ENCODE results near the gene WDR11.

The WDR11 gene, protein sequence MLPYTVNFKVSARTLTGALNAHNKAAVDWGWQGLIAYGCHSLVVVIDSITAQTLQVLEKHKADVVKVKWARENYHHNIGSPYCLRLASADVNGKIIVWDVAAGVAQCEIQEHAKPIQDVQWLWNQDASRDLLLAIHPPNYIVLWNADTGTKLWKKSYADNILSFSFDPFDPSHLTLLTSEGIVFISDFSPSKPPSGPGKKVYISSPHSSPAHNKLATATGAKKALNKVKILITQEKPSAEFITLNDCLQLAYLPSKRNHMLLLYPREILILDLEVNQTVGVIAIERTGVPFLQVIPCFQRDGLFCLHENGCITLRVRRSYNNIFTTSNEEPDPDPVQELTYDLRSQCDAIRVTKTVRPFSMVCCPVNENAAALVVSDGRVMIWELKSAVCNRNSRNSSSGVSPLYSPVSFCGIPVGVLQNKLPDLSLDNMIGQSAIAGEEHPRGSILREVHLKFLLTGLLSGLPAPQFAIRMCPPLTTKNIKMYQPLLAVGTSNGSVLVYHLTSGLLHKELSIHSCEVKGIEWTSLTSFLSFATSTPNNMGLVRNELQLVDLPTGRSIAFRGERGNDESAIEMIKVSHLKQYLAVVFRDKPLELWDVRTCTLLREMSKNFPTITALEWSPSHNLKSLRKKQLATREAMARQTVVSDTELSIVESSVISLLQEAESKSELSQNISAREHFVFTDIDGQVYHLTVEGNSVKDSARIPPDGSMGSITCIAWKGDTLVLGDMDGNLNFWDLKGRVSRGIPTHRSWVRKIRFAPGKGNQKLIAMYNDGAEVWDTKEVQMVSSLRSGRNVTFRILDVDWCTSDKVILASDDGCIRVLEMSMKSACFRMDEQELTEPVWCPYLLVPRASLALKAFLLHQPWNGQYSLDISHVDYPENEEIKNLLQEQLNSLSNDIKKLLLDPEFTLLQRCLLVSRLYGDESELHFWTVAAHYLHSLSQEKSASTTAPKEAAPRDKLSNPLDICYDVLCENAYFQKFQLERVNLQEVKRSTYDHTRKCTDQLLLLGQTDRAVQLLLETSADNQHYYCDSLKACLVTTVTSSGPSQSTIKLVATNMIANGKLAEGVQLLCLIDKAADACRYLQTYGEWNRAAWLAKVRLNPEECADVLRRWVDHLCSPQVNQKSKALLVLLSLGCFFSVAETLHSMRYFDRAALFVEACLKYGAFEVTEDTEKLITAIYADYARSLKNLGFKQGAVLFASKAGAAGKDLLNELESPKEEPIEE

DNA sequence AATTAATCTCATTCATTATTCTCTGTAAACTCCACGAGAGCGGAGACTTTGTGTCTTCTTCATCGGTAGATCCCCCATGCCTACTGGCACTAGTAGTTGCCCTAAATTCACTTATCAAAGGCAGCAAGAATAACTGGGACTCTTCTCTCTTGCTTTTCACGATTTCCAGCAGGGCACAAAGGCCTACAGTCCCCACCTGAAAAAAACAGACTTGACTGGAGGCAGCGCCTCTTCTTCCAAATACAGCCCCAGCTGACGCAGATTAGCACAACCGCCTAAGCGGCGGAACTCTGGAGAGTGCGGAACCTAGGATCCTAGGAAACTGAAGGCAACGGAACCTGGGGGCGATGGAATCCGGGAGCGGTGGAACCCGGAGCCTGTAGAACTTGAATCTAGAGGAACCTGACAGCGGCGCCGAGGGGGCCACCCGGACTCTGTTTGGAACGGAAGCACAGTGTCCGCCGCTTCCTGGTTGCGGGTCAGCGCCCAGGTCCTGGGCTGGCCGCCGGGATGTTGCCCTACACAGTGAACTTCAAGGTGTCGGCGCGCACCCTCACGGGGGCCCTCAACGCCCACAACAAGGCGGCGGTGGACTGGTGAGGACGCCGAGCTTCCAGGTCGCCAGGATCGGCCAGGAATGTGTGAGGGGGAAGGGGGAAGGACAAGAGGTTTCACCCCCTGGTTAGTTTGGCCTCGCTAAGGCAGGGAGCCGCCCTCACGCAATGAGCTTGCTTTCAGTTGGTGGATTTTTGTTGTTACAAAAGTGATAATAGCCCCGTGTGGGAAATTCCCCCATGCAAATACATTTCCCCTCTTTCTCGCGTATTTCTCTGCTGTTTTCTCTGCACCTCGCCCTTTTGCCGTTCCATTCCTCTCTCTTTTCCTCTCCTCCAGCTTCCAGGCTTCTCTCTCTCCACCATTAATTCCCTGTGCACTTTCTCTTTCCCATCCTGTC lies at the start of gene WDR11:
WDR11 (plus strand) TSS at position 452 of the 955 bp plus-strand sequence; CDS start at position 511, 59 bp downstream.
- peak; percentile 68 for DNase-seq

DNA sequence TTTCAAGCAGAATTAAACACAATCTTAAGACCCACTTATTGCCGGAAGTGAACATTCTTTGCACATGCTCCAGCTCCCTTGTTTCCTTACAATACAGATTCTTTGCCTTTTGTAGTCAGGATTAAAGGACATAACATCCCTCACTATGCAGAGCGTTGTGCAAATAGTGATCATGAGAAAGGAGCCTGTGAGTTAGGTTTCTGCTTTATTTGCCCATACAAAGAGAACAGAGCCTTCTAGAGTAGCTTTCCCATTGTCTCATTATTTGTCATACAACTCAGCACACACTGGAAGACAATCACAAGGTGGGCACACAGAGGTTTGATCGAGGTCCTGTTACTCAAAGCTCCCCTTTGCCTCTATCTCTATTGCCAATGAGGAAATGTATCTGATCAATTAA lies 48.2 kb upstream of the WDR11 start:
- no peak for DNase-seq

DNA sequence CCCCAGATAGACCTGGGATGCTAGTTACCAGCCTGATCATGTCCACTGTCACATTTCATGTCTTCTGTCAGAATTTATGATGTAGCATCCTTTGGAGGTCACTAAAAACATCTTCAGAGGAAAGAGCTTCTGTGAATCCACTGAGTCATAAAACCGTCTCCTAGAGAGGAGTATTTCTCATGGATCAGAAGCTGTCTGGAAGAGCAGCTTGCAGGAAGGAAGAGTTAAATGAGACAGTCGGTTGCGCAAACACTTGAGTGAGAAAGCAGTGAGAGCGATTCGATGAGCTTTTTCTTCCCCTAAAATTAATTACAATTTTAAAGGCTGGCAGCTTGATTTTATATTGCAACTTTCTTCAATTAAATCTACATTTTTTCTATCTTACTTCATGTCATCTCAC lies 47.2 kb upstream of the WDR11 start:
- DNase-seq, result no peak

DNA sequence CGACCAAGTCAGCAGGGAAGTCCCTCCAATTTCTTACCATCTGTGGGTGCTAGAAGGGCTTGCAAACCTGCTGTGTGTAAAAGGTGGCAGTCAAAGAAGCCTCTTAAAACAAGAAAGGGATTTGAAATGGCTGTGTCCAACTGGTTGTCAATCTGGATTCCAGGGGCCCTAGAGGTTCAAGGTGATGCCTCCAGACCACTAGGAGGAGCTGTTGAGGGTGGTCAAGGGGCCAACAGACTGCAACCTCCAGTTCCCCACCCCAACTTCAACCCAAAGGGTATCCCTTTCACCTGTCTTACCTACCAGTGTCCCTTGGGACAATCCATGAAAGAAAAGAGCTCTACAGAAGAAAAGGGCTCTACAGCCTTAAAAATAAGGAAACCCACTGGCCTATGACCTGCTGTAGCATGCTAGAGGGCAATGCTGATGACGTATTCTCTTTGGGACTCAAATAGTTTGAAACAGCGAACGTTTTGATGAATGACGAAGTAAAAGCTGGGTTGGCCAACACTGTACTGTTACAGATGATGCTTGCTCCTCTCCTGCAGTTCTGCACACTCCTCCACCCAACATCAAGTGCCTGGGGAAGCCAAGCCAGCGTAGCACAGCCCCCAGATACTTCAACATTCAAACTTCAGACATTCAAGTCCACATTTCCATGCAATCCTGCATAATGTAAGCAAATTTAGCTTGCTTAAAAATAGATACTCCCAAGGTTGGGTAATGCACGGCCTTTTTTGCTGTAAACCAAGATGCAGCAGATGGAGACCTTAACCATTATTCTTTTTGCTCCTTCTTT lies 45.9 kb upstream of the WDR11 start:
- DNase-seq, result no peak

DNA sequence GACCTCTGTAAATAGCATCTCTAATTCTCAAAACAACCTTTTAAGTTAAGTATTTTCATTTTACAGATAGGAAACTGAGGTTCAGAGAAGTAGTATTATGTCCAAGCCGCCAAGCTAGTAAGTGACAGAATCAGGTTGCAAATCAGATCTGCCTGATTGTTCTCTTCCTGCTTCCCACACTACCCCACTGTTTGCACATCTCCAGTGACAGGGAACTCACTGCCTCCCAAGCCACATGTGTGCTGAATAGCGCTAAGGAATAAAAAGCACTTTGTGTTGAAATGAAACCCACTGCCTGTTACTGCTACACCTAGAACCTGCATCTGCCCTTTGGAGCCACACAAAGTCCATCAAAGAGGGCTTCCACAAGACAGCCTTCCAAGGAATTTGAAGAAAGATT lies 45.1 kb upstream of the WDR11 start:
- DNase-seq, result no peak

DNA sequence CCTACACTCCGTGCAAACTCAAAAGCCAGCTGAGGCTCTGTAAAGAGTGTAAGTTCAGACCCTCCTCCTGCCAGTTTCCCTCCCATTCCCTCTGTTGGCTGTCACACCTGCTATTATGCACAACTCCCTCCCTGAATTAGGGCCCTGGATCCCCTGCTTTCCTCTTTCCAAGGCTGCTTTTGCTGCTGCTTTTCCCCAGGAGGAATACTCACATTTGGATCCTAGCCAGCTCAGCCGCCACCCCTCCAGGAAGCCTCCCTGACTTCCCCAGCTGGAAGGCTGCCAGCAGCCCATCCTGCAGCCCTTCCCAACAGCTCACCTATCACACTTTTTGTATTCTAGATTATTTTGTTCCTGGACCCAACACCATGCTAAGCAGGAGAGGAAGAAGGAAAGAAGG lies 40.9 kb upstream of the WDR11 start:
- no peak for DNase-seq

DNA sequence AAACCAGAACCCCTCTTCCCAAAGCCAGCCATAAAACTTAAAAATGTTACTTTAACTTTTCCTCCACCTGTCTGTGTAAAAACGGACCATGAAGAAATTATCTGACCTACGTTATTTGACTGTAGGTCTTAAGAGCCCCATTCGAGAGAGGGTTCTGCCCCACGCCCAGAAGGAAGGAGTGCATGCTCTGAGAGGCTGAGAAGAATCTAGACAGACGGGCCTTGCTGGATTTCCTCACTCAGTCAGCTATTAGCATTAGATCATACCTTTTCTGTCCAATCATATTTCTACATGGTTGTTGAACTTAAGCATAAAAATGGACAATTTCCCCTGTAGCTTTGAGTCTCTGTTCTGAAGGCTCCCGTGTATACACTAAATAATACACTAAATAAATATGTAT lies 38.1 kb upstream of the WDR11 start:
- no peak for DNase-seq

DNA sequence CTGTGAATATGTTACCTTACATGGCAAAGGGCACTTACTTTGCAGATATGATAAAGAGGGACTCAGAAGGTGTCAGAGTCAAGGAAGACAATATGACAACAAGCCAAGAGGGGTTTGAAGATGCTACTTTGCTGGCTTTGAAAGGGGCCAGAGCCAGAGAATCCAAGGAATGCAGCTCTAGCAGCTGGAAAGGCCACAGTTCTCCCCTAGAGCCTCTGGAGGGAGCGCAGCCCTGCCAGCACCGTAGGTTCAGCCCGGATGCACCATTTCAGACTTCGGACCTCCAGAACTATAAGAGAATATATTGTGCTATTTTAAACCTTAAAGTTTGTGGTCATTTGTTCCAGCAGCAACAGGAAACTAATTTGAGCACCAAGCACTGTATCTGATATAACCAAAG lies 32.9 kb upstream of the WDR11 start:
- no peak for DNase-seq

DNA sequence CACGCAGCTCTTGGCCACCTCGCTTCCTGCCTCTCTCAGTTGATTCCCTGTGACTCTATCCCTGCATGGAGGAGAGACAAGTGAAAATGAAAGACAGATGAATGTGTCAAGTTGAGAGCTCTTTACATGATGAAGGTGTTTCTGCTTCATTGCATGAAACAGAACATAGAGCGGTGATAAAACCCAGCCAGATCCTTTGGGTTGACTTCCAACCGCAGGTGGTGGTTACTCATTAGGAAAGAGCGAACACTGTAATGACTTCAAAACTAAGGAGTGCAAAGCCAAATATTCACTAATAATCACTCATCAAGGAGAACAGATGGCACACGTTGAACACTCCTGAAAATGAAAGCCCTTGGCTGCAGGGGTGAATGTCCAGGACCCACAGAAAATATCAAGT lies 31.8 kb upstream of the WDR11 start:
- DNase-seq, result no peak

DNA sequence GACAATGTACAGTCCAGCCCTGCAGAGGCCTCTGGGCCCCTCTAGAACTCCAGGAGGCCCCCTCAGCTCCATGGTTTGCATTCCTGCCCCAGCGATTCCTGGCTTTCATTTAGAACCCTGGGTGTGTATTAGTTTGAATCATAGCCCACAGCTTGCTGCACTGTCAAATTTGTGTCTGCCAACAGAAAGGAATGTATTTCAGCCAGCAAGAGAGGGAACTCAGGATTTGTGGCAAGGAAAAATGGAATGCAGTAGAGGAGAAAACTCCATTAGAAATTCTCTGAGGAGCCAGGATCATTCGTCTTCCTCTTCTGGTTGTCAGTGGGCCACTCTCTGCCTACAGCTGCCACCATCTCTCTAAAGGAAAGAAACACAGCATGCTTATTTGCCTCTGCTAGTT lies 27.9 kb upstream of the WDR11 start:
- no peak for DNase-seq

DNA sequence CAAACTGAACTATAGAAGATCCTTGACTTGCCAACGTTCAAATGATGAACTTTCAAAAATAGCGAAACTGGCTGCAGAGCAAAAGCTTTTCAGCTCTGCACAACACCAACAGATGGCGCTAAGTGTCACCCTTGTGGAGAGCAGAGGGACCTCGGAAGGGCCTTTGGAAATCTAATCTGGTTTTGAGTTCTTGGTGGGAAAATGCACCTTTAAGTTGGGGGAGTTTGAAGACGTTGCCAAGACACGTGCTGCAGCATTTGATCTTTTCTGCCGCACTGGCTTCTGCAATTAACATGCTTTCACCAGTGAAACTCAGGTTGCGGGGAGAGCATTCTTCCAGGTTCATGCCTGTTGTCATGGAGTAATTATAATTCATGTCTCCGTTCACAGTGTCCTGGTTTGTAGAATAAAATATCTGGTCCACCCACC lies 26.3 kb upstream of the WDR11 start:
- peak; percentile 4 for DNase-seq

DNA sequence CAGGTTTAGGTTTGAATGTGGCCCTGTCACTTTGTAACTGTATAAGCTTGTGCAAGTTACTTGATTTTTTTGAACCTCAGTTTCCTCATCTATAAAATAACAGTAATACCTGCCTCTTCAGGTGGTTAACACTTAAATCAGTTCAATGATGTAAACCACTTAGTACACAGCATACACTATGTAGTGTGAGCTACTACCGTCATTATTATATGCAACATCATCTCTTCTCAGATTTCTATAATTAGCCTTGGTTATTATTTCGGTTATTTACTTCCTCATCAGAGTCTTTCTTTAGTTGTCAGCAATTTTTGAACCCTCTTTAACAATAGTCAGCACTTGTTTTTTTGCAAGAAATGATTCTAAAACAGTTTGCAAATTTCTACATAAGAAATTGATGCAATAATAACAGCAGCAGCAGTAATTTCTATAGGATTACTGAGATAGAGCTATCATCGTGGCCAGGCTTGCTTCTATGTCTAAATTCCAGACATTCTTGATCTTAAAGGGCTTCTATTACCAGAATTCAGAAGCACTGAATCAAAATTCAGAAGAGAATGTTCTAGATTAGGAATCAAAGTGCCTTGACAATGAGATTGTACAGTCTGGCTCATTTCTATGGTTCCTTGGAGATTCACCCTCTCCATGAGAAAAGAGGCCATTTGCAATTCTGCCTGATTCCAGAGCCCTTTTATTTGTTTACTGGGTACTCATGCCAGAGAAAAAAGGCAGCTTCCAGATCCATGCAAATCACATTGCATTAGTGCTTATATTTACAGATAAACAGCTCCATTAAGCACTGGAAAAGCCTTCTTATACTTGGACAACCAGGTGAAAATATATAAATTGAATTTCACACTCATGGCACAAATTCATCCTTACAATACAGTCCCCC lies 25.0 kb upstream of the WDR11 start:
- DNase-seq, result no peak

DNA sequence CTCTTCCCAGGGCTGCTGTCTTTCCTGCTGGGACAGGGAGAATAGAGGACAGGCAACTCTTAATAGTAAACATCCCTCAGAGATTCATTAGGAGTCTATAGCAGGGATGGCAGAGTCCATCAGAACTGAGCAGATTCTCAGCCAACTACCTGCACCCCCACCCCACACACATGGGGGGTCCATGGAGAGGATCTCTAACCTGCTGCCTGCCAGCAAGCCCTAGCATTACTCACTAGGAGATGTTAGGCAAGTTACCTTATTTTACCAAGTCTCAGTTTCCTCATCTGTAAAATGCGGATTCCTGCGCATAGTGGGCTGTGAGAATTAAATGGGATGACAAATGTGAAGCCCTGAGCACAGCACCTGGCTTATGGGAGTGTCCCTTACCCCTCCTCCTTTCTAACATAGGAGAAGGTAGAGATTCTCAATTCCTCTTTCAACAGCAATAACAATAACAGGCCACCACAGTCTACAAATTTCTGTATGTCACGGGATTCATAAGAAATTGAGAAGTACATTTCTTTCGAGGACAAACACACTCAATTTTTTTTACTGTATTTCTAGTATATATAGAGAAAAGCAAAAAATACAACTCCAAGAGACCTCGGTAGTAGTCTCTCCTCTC lies 23.8 kb upstream of the WDR11 start:
- no peak for DNase-seq

DNA sequence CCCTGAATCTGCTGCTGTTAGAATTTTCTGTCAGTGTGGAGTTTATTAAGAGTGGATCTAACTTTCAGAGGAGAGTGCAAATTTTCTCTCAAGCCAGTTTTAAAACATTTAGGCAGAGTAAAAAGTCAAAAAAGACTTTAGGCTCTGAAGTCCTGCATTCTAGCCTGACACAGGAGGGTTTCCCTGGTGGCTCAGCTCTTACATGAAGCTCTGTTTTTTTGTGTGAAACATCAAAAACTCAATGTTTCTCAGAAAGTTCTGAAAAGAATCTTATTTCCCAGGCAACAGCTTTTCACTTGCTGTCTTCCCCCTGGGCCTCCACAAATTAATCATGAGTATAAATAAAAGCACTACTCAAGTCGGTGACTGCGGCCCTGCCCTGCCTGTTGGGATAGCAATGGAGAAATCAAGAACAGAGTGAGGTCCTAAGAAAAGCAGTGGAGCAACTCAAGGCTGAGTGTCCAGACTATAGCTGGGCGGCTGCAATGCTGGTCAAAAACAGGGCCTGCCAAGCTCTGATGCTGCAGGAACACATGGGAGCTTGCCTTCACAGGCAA lies 22.3 kb upstream of the WDR11 start:
- DNase-seq, result no peak

DNA sequence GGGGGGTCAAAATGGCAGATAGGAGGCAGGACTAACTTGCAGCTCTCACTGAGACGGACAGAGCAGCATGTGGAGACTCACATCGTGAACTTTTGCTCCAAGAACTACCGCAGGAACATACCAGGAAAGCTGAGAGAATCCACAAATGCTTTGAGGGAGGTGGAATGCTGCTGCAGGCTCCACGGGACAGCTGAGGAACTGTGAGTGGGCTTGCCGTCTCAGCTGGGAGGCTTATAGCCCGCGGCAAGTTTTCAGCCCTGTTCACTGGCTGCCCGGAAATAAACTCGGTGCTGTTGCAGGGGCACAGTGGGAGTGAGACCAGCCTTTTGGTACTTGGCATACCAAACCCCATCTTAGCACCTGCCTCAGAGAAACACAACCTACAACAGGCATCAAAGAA lies 19.1 kb upstream of the WDR11 start:
- DNase-seq, result no peak

DNA sequence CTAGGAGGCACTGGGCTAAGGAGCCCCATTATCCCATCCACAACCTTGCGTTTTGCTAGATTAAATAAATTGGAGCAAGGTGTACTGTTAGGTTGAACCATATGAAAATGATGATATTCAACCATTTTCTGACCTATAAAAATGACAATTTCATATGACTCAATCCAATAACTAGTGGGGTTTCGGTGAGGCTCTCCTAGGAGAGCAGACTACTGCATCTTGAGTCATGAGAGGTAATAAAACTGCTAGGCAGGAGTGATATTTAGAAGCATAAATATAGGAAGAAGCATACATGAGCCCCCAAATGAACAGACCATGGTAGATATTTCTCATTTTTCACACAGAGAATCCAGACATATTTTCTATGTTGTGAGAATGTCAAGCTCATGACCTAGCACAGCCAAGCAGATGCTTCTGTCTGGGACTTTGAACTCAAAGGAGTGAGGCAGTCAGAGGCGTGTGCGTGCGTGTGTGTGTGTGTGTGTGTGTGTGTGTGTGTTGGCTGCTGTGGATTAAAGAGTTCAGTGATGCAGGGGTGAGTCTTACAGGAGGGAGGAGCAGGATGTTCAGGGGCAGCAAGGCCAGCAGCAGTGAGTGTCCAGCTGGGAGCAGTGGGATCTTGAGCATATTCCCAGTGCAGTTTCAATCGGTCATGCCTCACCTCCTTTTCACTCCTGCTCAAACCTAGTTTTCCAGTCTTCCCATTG lies 17.8 kb upstream of the WDR11 start:
- DNase-seq, result no peak

DNA sequence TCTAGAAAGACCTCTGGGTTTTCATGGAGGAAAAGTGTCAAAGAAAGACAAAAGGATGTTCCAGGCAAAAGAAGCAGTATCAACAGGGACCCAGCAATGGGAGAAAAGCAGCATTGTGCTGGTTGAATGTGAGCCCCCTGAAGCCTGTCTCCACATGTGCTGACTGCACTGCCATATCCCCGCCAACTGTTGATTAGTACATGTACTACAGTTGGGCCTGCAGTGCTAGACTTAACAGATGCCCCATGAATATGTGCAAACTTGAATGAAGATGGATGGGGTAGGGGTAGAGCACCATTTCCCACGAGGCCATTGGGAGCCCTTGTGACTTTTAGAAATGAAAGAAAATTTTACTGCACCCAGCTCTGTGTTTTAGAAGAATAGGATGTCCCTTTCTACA lies 15.6 kb upstream of the WDR11 start:
- DNase-seq, result no peak

DNA sequence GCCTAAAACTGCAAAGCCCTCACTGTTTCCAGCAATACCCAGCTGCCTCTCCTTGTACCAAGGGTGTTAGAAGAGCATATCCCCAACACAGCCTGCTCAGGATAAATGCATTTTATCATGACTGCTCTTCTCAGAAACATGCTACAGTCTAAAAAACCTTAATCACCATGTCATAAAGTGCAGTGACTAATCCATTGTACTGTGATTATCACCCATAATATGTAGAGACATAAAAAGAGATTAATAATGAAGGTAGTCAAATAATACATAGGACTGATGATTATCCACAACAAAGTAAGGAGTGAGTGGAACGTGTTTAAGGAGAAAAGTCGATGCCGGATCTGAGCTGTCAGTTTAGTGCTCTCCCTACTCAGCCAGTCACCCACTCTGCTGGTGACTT lies 12.2 kb upstream of the WDR11 start:
- DNase-seq, result no peak
